HCT116 (cell line): Measurements from ENCODE around the gene SEMA5B. TPM values are rescaled to one million over a fixed set of nuclear protein-coding genes. Genes with fewer than 3 reads are reported as not detected.

Experiments
- ATAC-seq: fragments of 200-7000 bp; cut with Tn5 transposase; 2 replicates; pipeline ENCODE4 v1.9.1; 2020; ENCODE audit warnings: mild to moderate bottlenecking, moderate library complexity
- BruUV-seq: library from RNA; stranded (reverse); fragments of 400-500 nt; replicated peaks from 2 replicates; lab custom pipeline; 2021; lab: Mats Ljungman, UMichigan
- CTCF ChIA-PET: fragments of 300-600 bp; sonication (Branson Sonifier 250); formaldehyde crosslinking; loops from one replicate; lab custom pipeline; 2021; ENCODE audit warnings: antibody characterized with exemption; lab: Charles Lee
- POLR2A ChIA-PET: fragments of 300-600, 350-600 bp; sonication (Branson Sonifier 250); formaldehyde crosslinking; loops from one replicate; lab custom pipeline; 2021; ENCODE audit warnings: antibody characterized with exemption; lab: Charles Lee
- RAD21 ChIA-PET, 2 experiments: fragments of 300-600 bp; sonication (Branson Sonifier 250); formaldehyde crosslinking; loops; one replicate each; lab custom pipeline; 2023; ENCODE audit warnings: low total read pairs in 2 of 2; ENCODE audit not compliant: uncharacterized antibody in 2 of 2, unreplicated experiment in 2 of 2, low non-redundant PET in 1 of 2; lab: Charles Lee
- DNase-seq: peaks from one replicate; pipeline ENCODE4 v3.0.0-alpha.2; 2010; ENCODE audit warnings: low read depth, low spot score
- H2AFZ ChIP-seq: fragments of 200-600 bp; shearing (Covaris generic), sonication (generic); 2 replicates; pipeline ENCODE4 v1.6.1; 2017; ENCODE audit warnings: low read depth, mixed run types, mixed read lengths, antibody characterized with exemption, low read length; ENCODE audit not compliant: poor library complexity, severe bottlenecking
- H3K27ac ChIP-seq: 2 replicates; pipeline ENCODE4 v1.5.1; 2012; ENCODE audit warnings: low read depth, low read length
- H3K27me3 ChIP-seq: fragments of 200-600 bp; sonication (generic); 2 replicates; pipeline ENCODE4 v1.6.1; 2016; ENCODE audit warnings: mixed run types, low read length, mixed read lengths; ENCODE audit not compliant: insufficient read depth
- H3K36me3 ChIP-seq, 2 experiments: fragments of 200-500 bp in 1 of 2; fragments of 200-600 bp in 1 of 2; sonication (Bioruptor generic) in 1 of 2; sonication (generic) in 1 of 2; 2 replicates each; pipeline versions ENCODE4 v1.5.1 to v1.6.1; 2014 to 2016; ENCODE audit warnings: low read length in 2 of 2, inconsistent platforms in 1 of 2, mixed read lengths in 1 of 2, mixed run types in 1 of 2; ENCODE audit not compliant: insufficient read depth in 2 of 2, control insufficient read depth in 1 of 2
- H3K4me1 ChIP-seq, 2 experiments: fragments of 200-600 bp in 1 of 2; sonication (generic) in 1 of 2; 2 replicates each; pipeline versions ENCODE4 v1.5.1 to v1.6.1; 2012 to 2017; ENCODE audit warnings: low read length in 2 of 2, inconsistent platforms in 1 of 2, mild to moderate bottlenecking in 1 of 2, mixed read lengths in 1 of 2, mixed run types in 1 of 2, moderate library complexity in 1 of 2; ENCODE audit not compliant: insufficient read depth in 2 of 2, control insufficient read depth in 1 of 2
- H3K4me2 ChIP-seq: fragments of 200-600 bp; sonication (generic); 2 replicates; pipeline ENCODE4 v1.6.1; 2017; ENCODE audit warnings: mixed run types, low read length, mixed read lengths
- H3K4me3 ChIP-seq, 2 experiments: fragments of 200-600 bp in 1 of 2; sonication (generic) in 1 of 2; replicated peaks in 1 of 2; 2 replicates each; pipeline ENCODE4 v1.5.1; 2011 to 2016; ENCODE audit warnings: low read length in 2 of 2, control low read depth in 1 of 2, low read depth in 1 of 2, mild to moderate bottlenecking in 1 of 2, mixed read lengths in 1 of 2, mixed run types in 1 of 2
- H3K79me2 ChIP-seq: fragments of 200-600 bp; sonication (generic); 2 replicates; pipeline ENCODE4 v1.6.1; 2017; ENCODE audit warnings: mild to moderate bottlenecking, mixed run types, low read length, moderate library complexity, mixed read lengths; ENCODE audit not compliant: insufficient read depth
- H3K9ac ChIP-seq: fragments of 200-600 bp; sonication (generic); 2 replicates; pipeline ENCODE4 v1.6.1; 2016; ENCODE audit warnings: low read length, mixed read lengths
- H3K9me2 ChIP-seq: fragments of 200-600 bp; sonication (generic), shearing (Covaris generic); 2 replicates; pipeline ENCODE4 v1.6.1; 2017; ENCODE audit warnings: mixed run types, mild to moderate bottlenecking, moderate library complexity; ENCODE audit not compliant: insufficient read depth
- H3K9me3 ChIP-seq, 2 experiments: fragments of 200-500 bp in 1 of 2; fragments of 200-600 bp in 1 of 2; sonication (Bioruptor generic) in 1 of 2; sonication (generic) in 1 of 2; 2 replicates each; pipeline ENCODE4 v1.6.1; 2014 to 2017; ENCODE audit warnings: low read length in 2 of 2, mixed read lengths in 2 of 2, inconsistent platforms in 1 of 2, low read depth in 1 of 2, mild to moderate bottlenecking in 1 of 2, mixed run types in 1 of 2, moderate library complexity in 1 of 2; ENCODE audit not compliant: control insufficient read depth in 1 of 2, insufficient read depth in 1 of 2
- H4K20me1 ChIP-seq: fragments of 200-600 bp; sonication (generic), shearing (Covaris generic); 2 replicates; pipeline ENCODE4 v1.6.1; 2017; ENCODE audit warnings: mixed run types, mild to moderate bottlenecking, moderate library complexity; ENCODE audit not compliant: insufficient read depth
- ATF3 ChIP-seq: IDR thresholded peaks from 2 replicates; pipeline ENCODE4 v1.6.1; 2012
- CBX3 ChIP-seq: IDR thresholded peaks from 2 replicates; pipeline ENCODE4 v1.6.1; 2012; ENCODE audit warnings: low read depth
- EGR1 ChIP-seq: IDR thresholded peaks from 2 replicates; pipeline ENCODE4 v1.6.1; 2012; ENCODE audit warnings: low read depth
- EZH2 ChIP-seq: fragments of 200-600 bp; sonication (generic); IDR thresholded peaks from 2 replicates; pipeline ENCODE4 v1.6.1; 2017; ENCODE audit warnings: antibody characterized with exemption, mixed run types
- FOSL1 ChIP-seq: IDR thresholded peaks from 2 replicates; pipeline ENCODE4 v1.6.1; 2012; ENCODE audit warnings: low read depth
- JUND ChIP-seq: IDR thresholded peaks from 2 replicates; pipeline ENCODE4 v1.6.1; 2012
- MAX ChIP-seq: IDR thresholded peaks from 2 replicates; pipeline ENCODE4 v1.6.1; 2012
- POLR2A ChIP-seq: IDR thresholded peaks from 2 replicates; pipeline ENCODE4 v1.7.0; 2011; ENCODE audit warnings: borderline replicate concordance; ENCODE audit not compliant: insufficient read depth, insufficient read length; ENCODE audit errors: extremely low read depth
- POLR2AphosphoS5 ChIP-seq: IDR thresholded peaks from 2 replicates; pipeline ENCODE4 v1.6.1; 2011; ENCODE audit warnings: mild to moderate bottlenecking, low read depth, low read length, moderate library complexity
- RAD21 ChIP-seq: IDR thresholded peaks from 2 replicates; pipeline ENCODE4 v1.6.1; 2012; ENCODE audit warnings: low read depth, mild to moderate bottlenecking
- REST ChIP-seq: IDR thresholded peaks from 2 replicates; pipeline ENCODE4 v1.6.1; 2012; ENCODE audit warnings: low read depth
- SP1 ChIP-seq: IDR thresholded peaks from 2 replicates; pipeline ENCODE4 v1.6.1; 2012; ENCODE audit warnings: low read depth
- intact Hi-C: fragments of 100-400 bp; cut with micrococcal nuclease; formaldehyde crosslinking; loops from 2 replicates; pipeline ENCODE4 v1.10.0; 2022
- total RNA-seq: library from RNA; stranded (reverse); gene quantifications from one replicate; pipeline ENCODE4 v1.2.1, GENCODE V29; 2021; ENCODE audit not compliant: unreplicated experiment

SEMA5B gene
- total RNA-seq, 1 experiment from 2014 or later: 0.15 TPM

- ATAC-seq: no peak
- Histone ChIP-seq H3K9me2 (no peaks in the 10 kb centered on the region), H3K4me1 (no peaks in the 10 kb centered on the region), H4K20me1 (no peaks in the 10 kb centered on the region), H3K4me3 (no peak overlapping the region), H3K27ac (no peak overlapping the region), H3K4me2 (no peak overlapping the region), H3K79me2 (no peaks in the 10 kb centered on the region), H3K9ac (no peak overlapping the region), H3K27me3 (peaks cover 26% of the 10 kb centered on the region), H3K36me3 (no peaks in the 10 kb centered on the region), H3K9me3 (no peaks in the 10 kb centered on the region), H2AFZ (no peak overlapping the region)
- DNase-seq: no peak
- BruUV-seq: no TSS peak
- ChIA-PET CTCF (no interaction called here), POLR2A (no interaction called here), RAD21 (no interaction called here)
- intact Hi-C loops: no loop called here
- no peak for TF ChIP-seq MAX
Measured at GRCh38 chr3:122998206-122998605, 29.4 kb downstream of the SEMA5B start.

- Histone ChIP-seq H3K36me3 (no peaks in the 10 kb centered on the region), H3K27me3 (peaks cover 34% of the 10 kb centered on the region)
- no TSS peak for BruUV-seq
- CTCF ChIA-PET: no interaction called here
- no peak for TF ChIP-seq JUND
- TF ChIP-seq RAD21: no peak
- no peak for TF ChIP-seq REST
- TF ChIP-seq FOSL1: no peak
- TF ChIP-seq CBX3: no peak
- no peak for TF ChIP-seq EGR1
- no peak for TF ChIP-seq POLR2A
- TF ChIP-seq ATF3: no peak
- TF ChIP-seq SP1: no peak
- no peak for TF ChIP-seq POLR2AphosphoS5
- no peak for TF ChIP-seq EZH2
- TF ChIP-seq, all 23 proteins: peak for 0
- DNase-seq (no peak), ATAC-seq (no peak)
- Histone ChIP-seq H3K9me2 (no peaks in the 10 kb centered on the region), H3K9ac (no peak overlapping the region), H2AFZ (no peak overlapping the region), H4K20me1 (no peaks in the 10 kb centered on the region), H3K27ac (no peak overlapping the region), H3K9me3 (no peaks in the 10 kb centered on the region), H3K79me2 (no peaks in the 10 kb centered on the region), H3K4me3 (no peak overlapping the region), H3K4me2 (no peak overlapping the region), H3K4me1 (no peaks in the 10 kb centered on the region)
- ChIA-PET RAD21 (no interaction called here), POLR2A (no interaction called here)
- intact Hi-C loops: no loop called here
Measured at GRCh38 chr3:122996038-122996580, 31.5 kb downstream of the SEMA5B start.
